GM12878 (cell line): ENCODE data around the gene ATF2. TPM values are rescaled to one million over a fixed set of nuclear protein-coding genes. Genes with fewer than 3 reads are reported as not detected.

ENCODE experiments used
- ATAC-seq: fragments of 200-7000 bp; cut with Tn5 transposase; 3 replicates; pipeline ENCODE4 v1.9.1; 2020; ENCODE audit warnings: mild to moderate bottlenecking, moderate library complexity
- BruUV-seq: library from RNA; stranded (reverse); fragments of 400-500 nt; replicated peaks from 2 replicates; lab custom pipeline; 2021; lab: Mats Ljungman, UMichigan
- CTCF ChIA-PET: fragments of 300-600 bp; sonication (Branson Sonifier 250); formaldehyde crosslinking; extraction: SDS; loops from one replicate; lab custom pipeline; 2021; ENCODE audit warnings: inconsistent platforms; lab: Yijun Ruan, JAX
- POLR2A ChIA-PET: fragments of 350-600 bp; formaldehyde crosslinking; extraction: SDS; loops from one replicate; lab custom pipeline; 2021; ENCODE audit warnings: inconsistent platforms; lab: Charles Lee
- RAD21 ChIA-PET: fragments of 300-600 bp; sonication (Branson Sonifier 250); formaldehyde crosslinking; loops from one replicate; lab custom pipeline; 2023; ENCODE audit warnings: antibody characterized with exemption; ENCODE audit not compliant: unreplicated experiment; lab: Charles Lee
- SMC1A ChIA-PET: fragments of 300-600 bp; sonication (Branson Sonifier 250); formaldehyde crosslinking; loops from one replicate; lab custom pipeline; 2023; ENCODE audit not compliant: unreplicated experiment, uncharacterized antibody; lab: Charles Lee
- DNase-seq: peaks from one replicate; pipeline ENCODE4 v3.0.0-alpha.2; 2011; ENCODE audit warnings: low read depth, low spot score
- FAIRE-seq: peaks from 3 replicates; lab custom pipeline; 2011; peaks lifted over from hg19 to GRCh38; lab: Jason Lieb, UNC
- H2AFZ ChIP-seq: 2 replicates; pipeline ENCODE4 v1.6.0; 2011; ENCODE audit warnings: low read depth, low read length, control low read depth; ENCODE audit not compliant: control insufficient read depth
- H3K27ac ChIP-seq: 2 replicates; pipeline ENCODE4 v1.5.1; 2011; ENCODE audit warnings: control low read depth; ENCODE audit not compliant: control insufficient read depth, insufficient read depth
- H3K27me3 ChIP-seq, 2 experiments: replicated peaks in 1 of 2; 2 replicates each; pipeline versions ENCODE4 v1.6.0 to v1.6.1; 2011; ENCODE audit warnings: low read length in 1 of 2; ENCODE audit not compliant: control insufficient read depth in 2 of 2, insufficient read depth in 2 of 2
- H3K36me3 ChIP-seq, 2 experiments: 2 replicates each; pipeline ENCODE4 v1.5.1; 2011; ENCODE audit warnings: low read length in 1 of 2; ENCODE audit not compliant: control insufficient read depth in 2 of 2, insufficient read depth in 2 of 2
- H3K4me1 ChIP-seq: 2 replicates; pipeline ENCODE4 v1.6.1; 2011; ENCODE audit warnings: mild to moderate bottlenecking, low read length, moderate library complexity, mixed read lengths; ENCODE audit not compliant: control insufficient read depth, insufficient read depth
- H3K4me2 ChIP-seq: 2 replicates; pipeline ENCODE4 v1.6.0; 2011; ENCODE audit warnings: control low read depth; ENCODE audit not compliant: control insufficient read depth, insufficient read depth
- H3K4me3 ChIP-seq: fragments of 200-600 bp; sonication (generic); 2 replicates; pipeline ENCODE4 v1.5.1; 2016
- H3K79me2 ChIP-seq: 2 replicates; pipeline ENCODE4 v1.6.0; 2011; ENCODE audit warnings: low read length; ENCODE audit not compliant: control insufficient read depth, insufficient read depth
- H3K9ac ChIP-seq: 2 replicates; pipeline ENCODE4 v1.8.0; 2011; ENCODE audit warnings: low read length, control low read depth, mixed read lengths; ENCODE audit not compliant: control insufficient read depth, insufficient read depth
- H3K9me3 ChIP-seq: replicated peaks from 3 replicates; pipeline ENCODE4 v1.5.1; 2011; ENCODE audit warnings: mild to moderate bottlenecking, low read length; ENCODE audit not compliant: control insufficient read depth, insufficient read depth
- H4K20me1 ChIP-seq: 2 replicates; pipeline ENCODE4 v1.6.0; 2011; ENCODE audit not compliant: control insufficient read depth, insufficient read depth
- ASH2L ChIP-seq: fragments of 300-600, 200-600 bp; sonication (generic); IDR thresholded peaks from 2 replicates; pipeline ENCODE4 v1.6.1; 2017; ENCODE audit warnings: low read depth, mild to moderate bottlenecking, borderline replicate concordance
- BHLHE40 ChIP-seq, 2 experiments: fragments of 450-650 bp in 1 of 2; IDR thresholded peaks; 2 replicates each; pipeline ENCODE4 v1.6.1; 2011 to 2017; ENCODE audit warnings: low read depth in 2 of 2, borderline replicate concordance in 1 of 2, improper control_type of control experiment in 1 of 2, low read length in 1 of 2, mild to moderate bottlenecking in 1 of 2
- CBX5 ChIP-seq: sonication (generic); IDR thresholded peaks from 2 replicates; pipeline ENCODE4 v1.6.1; 2016; ENCODE audit warnings: low read depth, moderate library complexity, mild to moderate bottlenecking, inconsistent platforms
- CHD1 ChIP-seq: IDR thresholded peaks from 2 replicates; pipeline ENCODE4 v1.6.1; 2012; ENCODE audit warnings: low read depth, low read length, improper control_type of control experiment
- EP300 ChIP-seq, 2 experiments: fragments of 150-350 bp in 1 of 2; IDR thresholded peaks; 2 replicates each; pipeline ENCODE4 v1.6.1; 2011 to 2012; ENCODE audit warnings: low read depth in 2 of 2, low read length in 2 of 2, borderline replicate concordance in 1 of 2, improper control_type of control experiment in 1 of 2, inconsistent platforms in 1 of 2; ENCODE audit not compliant: control insufficient read depth in 1 of 2
- ESRRA ChIP-seq: IDR thresholded peaks from 2 replicates; pipeline ENCODE4 v1.6.1; 2012; ENCODE audit warnings: mild to moderate bottlenecking, low read length, improper control_type of control experiment
- GATAD2B ChIP-seq: fragments of 450-650 bp; conservative IDR thresholded peaks from 2 replicates; pipeline ENCODE4 v1.6.1; 2017; ENCODE audit warnings: low read depth, mild to moderate bottlenecking, moderate library complexity
- IRF3 ChIP-seq: fragments of 450-650 bp; IDR thresholded peaks from 2 replicates; pipeline ENCODE4 v1.6.1; 2014; ENCODE audit warnings: mild to moderate bottlenecking
- LARP7 ChIP-seq: fragments of 450-650 bp; IDR thresholded peaks from 2 replicates; pipeline ENCODE4 v1.6.1; 2017; ENCODE audit warnings: mild to moderate bottlenecking
- MYC ChIP-seq: IDR thresholded peaks from 2 replicates; pipeline ENCODE4 v1.6.1; 2011; ENCODE audit warnings: mild to moderate bottlenecking, low read length, moderate library complexity, inconsistent platforms; ENCODE audit not compliant: insufficient read depth, insufficient replicate concordance, insufficient read length, severe bottlenecking
- SREBF2 ChIP-seq: IDR thresholded peaks from 2 replicates; pipeline ENCODE4 v1.6.1; 2012; ENCODE audit warnings: mild to moderate bottlenecking, low read length
- SUPT20H ChIP-seq: IDR thresholded peaks from 2 replicates; pipeline ENCODE4 v1.6.1; 2011; ENCODE audit warnings: low read depth, mild to moderate bottlenecking, low read length, moderate library complexity, borderline replicate concordance; ENCODE audit not compliant: control insufficient read depth
- YY1 ChIP-seq: IDR thresholded peaks from 2 replicates; pipeline ENCODE4 v1.6.1; 2011; ENCODE audit warnings: low read depth, mild to moderate bottlenecking, low read length
- ZZZ3 ChIP-seq: IDR thresholded peaks from 2 replicates; pipeline ENCODE4 v1.6.1; 2011; ENCODE audit warnings: low read depth; ENCODE audit not compliant: control insufficient read depth, insufficient read length
- WGBS: methylation state at CpG from one replicate; pipeline ENCODE4 v1.1.6; 2016; ENCODE audit warnings: low lambda C conversion rate; ENCODE audit not compliant: insufficient replicate concordance, insufficient coverage; ENCODE audit errors: missing lambda C conversion rate; 5-methylcytosine and 5-hydroxymethylcytosine counted together
- in situ Hi-C: fragments of 300-500 bp; cut with MboI; formaldehyde crosslinking; loops from 9 replicates; pipeline ENCODE4 v1.14.3; 2018; ENCODE audit warnings: mixed read lengths
- intact Hi-C: fragments of 100-400 bp; cut with micrococcal nuclease; formaldehyde crosslinking; loops from one replicate; pipeline ENCODE4 v1.14.2; 2022; ENCODE audit not compliant: unreplicated experiment
- polyA plus RNA-seq, 11 experiments: library from polyadenylated mRNA; depleted of rRNA in 4 of 11; unstranded in 6 of 11; stranded (reverse) in 5 of 11; fragments of >200 nt; fragmentation: Nextera tagmentation in 4 of 11; fragmentation: Illumina TruSeq in 1 of 11; extraction: Ambion mirVana in 4 of 11; extraction: Trizol in 1 of 11; gene quantifications; 1 replicate in 1 of 11; 2 replicates in 10 of 11; pipeline versions ENCODE4 v1.2.1 to v1.2.3, GENCODE V29; 2011 to 2016; ENCODE audit warnings: inconsistent platforms in 2 of 11, missing spikeins in 2 of 11, low read depth in 1 of 11
- total RNA-seq, 4 experiments: library from RNA; depleted of rRNA in 3 of 4; stranded (reverse); fragments of >200 nt in 3 of 4; fragmentation: Illumina TruSeq in 1 of 4; extraction: Trizol in 1 of 4; gene quantifications; 2 replicates each; pipeline versions ENCODE4 v1.2.1 to v1.2.3, GENCODE V29; 2013 to 2021
- TF ChIP-seq, protein P1 (sequence below): IDR thresholded peaks from 2 replicates; pipeline ENCODE4 v1.6.1; 2011; ENCODE audit warnings: borderline replicate concordance, low read depth, mild to moderate bottlenecking, moderate library complexity, mixed read lengths, low read length; ENCODE audit not compliant: insufficient read depth; ENCODE audit errors: extremely low read length

The ATF2 gene
- total and polyA plus RNA-seq, 10 of the 15 experiments (the other 5 are each of a cell fraction or from before 2014, with no cell fraction given) = 10.3 to 78.0 (median 36.0) TPM

DNA sequence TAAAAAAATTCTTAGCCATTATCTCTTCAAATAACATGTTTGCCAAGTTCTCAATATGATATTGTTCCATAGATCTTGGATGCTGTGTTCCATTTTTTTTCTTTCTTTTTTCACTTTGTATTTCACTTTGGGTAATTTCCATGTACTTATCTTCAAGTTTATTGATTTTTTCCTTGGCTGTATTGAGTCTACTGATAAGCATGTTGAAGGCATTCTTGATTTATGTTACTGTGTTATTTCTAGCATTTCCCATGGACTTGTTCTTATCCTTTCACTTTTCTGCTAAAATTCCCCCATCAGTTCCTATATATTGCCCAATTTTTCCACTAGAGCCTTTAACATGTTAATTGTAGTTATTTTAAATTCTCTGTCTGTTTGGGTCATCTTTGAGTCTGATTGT is 112.0 kb downstream of the ATF2 start (continued):
- no peak for TF ChIP-seq EP300 (IDR thresholded peaks at IDR 0.05; ENCODE audit: borderline replicate concordance in 1 of 2, control insufficient read depth in 1 of 2, low read depth in 2 of 2, low read length in 2 of 2)
- TF ChIP-seq SREBF2 = no peak
- TF ChIP-seq YY1 = no peak
- no peak for TF ChIP-seq GATAD2B
- TF ChIP-seq, protein P1, sequence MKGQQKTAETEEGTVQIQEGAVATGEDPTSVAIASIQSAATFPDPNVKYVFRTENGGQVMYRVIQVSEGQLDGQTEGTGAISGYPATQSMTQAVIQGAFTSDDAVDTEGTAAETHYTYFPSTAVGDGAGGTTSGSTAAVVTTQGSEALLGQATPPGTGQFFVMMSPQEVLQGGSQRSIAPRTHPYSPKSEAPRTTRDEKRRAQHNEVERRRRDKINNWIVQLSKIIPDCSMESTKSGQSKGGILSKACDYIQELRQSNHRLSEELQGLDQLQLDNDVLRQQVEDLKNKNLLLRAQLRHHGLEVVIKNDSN = no peak
- TF ChIP-seq CHD1 = no peak
- TF ChIP-seq LARP7 = no peak
- TF ChIP-seq ESRRA = no peak
- TF ChIP-seq SUPT20H = no peak
- TF ChIP-seq CBX5 = no peak
- no peak for TF ChIP-seq ZZZ3

- ChIA-PET POLR2A (interaction anchor here (0.6 kb wide), 1 partner anchor 292 kb away, joined by 3 read pairs; no protein-coding TSS in a partner anchor), CTCF (interaction anchor here (0.9 kb wide), 1 partner anchor 229 kb away, joined by 3 read pairs; no protein-coding TSS in a partner anchor), RAD21 (no interaction called here), SMC1A (interaction anchor here (0.9 to 1.0 kb wide), 2 partner anchors 23 to 50 kb away, joined by 3 read pairs; no protein-coding TSS in a partner anchor)
- ATAC-seq = peak; percentile 40; the same call in 1 of the 3 replicates
- peak; percentile 31 for FAIRE-seq
- H3K4me3 ChIP-seq = no peak overlapping the region
- DNase-seq = no peak
- WGBS = 22% methylated on average over 4 of the region's 4 CpGs
- intact Hi-C loops (no loop called here), in situ Hi-C loops (no loop called here)
- no peaks in the 10 kb centered on the region for H3K36me3 ChIP-seq
- H3K9ac ChIP-seq = no peak overlapping the region
- H4K20me1 ChIP-seq = no peaks in the 10 kb centered on the region
- no peak overlapping the region for H3K27ac ChIP-seq
- no peaks in the 10 kb centered on the region for H3K79me2 ChIP-seq
- no peak overlapping the region for H3K4me2 ChIP-seq
- H3K9me3 ChIP-seq = no peaks in the 10 kb centered on the region
- BruUV-seq = no TSS peak
- H3K27me3 ChIP-seq = no peaks in the 10 kb centered on the region
- no peaks in the 10 kb centered on the region for H3K4me1 ChIP-seq
- TF ChIP-seq BHLHE40 (IDR thresholded peaks at IDR 0.05; ENCODE audit: borderline replicate concordance in 1 of 2, low read depth in 2 of 2, low read length in 1 of 2) = no peak
- no peak for TF ChIP-seq ASH2L
- TF ChIP-seq MYC = no peak
- no peak for TF ChIP-seq IRF3
- TF ChIP-seq, all 136 proteins: peak for 0
- H2AFZ ChIP-seq = no peak overlapping the region
These were observed 113.7 kb downstream of the ATF2 start for GRCh38 chr2:175054340-175054739.
